Type B pancreatic cell (in vitro differentiated cells): ENCODE results near the gene PARD3. TPM values are rescaled to one million over a fixed set of nuclear protein-coding genes. Genes with fewer than 3 reads are reported as not detected.

Experiments
- DNase-seq: peaks from one replicate; pipeline ENCODE4 v3.0.0; 2021; ENCODE audit warnings: mixed read lengths; ENCODE audit not compliant: unreplicated experiment; ENCODE audit errors: extremely low spot score
- H3K27ac Mint-ChIP-seq: 2 replicates; pipeline ENCODE4 v1.8.0; 2021; ENCODE audit warnings: mild to moderate bottlenecking, mixed read lengths
- H3K27me3 Mint-ChIP-seq: 2 replicates; pipeline ENCODE4 v1.8.0; 2021; ENCODE audit warnings: mixed read lengths
- H3K36me3 Mint-ChIP-seq: 2 replicates; pipeline ENCODE4 v1.8.0; 2021; ENCODE audit warnings: mixed read lengths
- H3K4me1 Mint-ChIP-seq: one replicate; pipeline ENCODE4 v1.8.0; 2021; ENCODE audit warnings: mixed read lengths; ENCODE audit not compliant: unreplicated experiment
- H3K4me3 Mint-ChIP-seq: 2 replicates; pipeline ENCODE4 v1.8.0; 2021; ENCODE audit warnings: mild to moderate bottlenecking, mixed read lengths
- H3K9me3 Mint-ChIP-seq: 2 replicates; pipeline ENCODE4 v1.8.0; 2021; ENCODE audit warnings: mixed read lengths
- CTCF ChIP-seq: fragments of 200-600 bp; sonication (generic); conservative IDR thresholded peaks from 2 replicates; pipeline ENCODE4 v1.5.0; 2021; ENCODE audit warnings: antibody characterized with exemption, mild to moderate bottlenecking
- total RNA-seq: library from RNA; stranded (reverse); gene quantifications from 2 replicates; pipeline ENCODE4 v1.2.1, GENCODE V29; 2021; ENCODE audit warnings: low replicate concordance

PARD3 gene
- total RNA-seq, 1 donor from 2014 or later: 52.3 TPM

GRCh38 chr10:34091635-34092195, 723.4 kb downstream of the PARD3 start:
- H3K36me3 Mint-ChIP-seq: no peaks in the 10 kb centered on the region
- no peak for TF ChIP-seq CTCF
- DNase-seq: no peak
- no peak overlapping the region for H3K27ac Mint-ChIP-seq
- H3K4me3 Mint-ChIP-seq: no peak overlapping the region
- H3K27me3 Mint-ChIP-seq: no peaks in the 10 kb centered on the region
- H3K9me3 Mint-ChIP-seq: peaks cover 17% of the 10 kb centered on the region
- no peaks in the 10 kb centered on the region for H3K4me1 Mint-ChIP-seq

- TF ChIP-seq CTCF: no peak
- peaks cover 8% of the 10 kb centered on the region for H3K9me3 Mint-ChIP-seq
Measured at GRCh38 chr10:34089253-34089652, 725.8 kb downstream of the PARD3 start.

GRCh38 chr10:34088208-34088794, 726.8 kb downstream of the PARD3 start:
- Mint-ChIP-seq H3K4me3 (no peak overlapping the region), H3K27ac (no peak overlapping the region), H3K9me3 (peaks cover 13% of the 10 kb centered on the region), H3K36me3 (peaks cover 3% of the 10 kb centered on the region), H3K4me1 (no peaks in the 10 kb centered on the region), H3K27me3 (no peaks in the 10 kb centered on the region)
- DNase-seq: no peak
- TF ChIP-seq CTCF: no peak

More at GRCh38 chr10:34089253-34089652, 725.8 kb downstream of the PARD3 start:
- H3K36me3 Mint-ChIP-seq: no peaks in the 10 kb centered on the region
- H3K4me3 Mint-ChIP-seq: no peak overlapping the region
- no peak for DNase-seq
- H3K27me3 Mint-ChIP-seq: no peaks in the 10 kb centered on the region
- no peak overlapping the region for H3K27ac Mint-ChIP-seq
- H3K4me1 Mint-ChIP-seq: no peaks in the 10 kb centered on the region

- no peak overlapping the region for H3K27ac Mint-ChIP-seq
- H3K4me3 Mint-ChIP-seq: no peak overlapping the region
- peaks cover 3% of the 10 kb centered on the region for H3K36me3 Mint-ChIP-seq
- no peak for DNase-seq
- TF ChIP-seq CTCF: no peak
- no peaks in the 10 kb centered on the region for H3K27me3 Mint-ChIP-seq
- peaks cover 5% of the 10 kb centered on the region for H3K9me3 Mint-ChIP-seq
- H3K4me1 Mint-ChIP-seq: no peaks in the 10 kb centered on the region
Measured at GRCh38 chr10:34087095-34087418, 728.0 kb downstream of the PARD3 start.

GRCh38 chr10:34083567-34083966, 731.5 kb downstream of the PARD3 start:
- H3K27me3 Mint-ChIP-seq: peaks cover 3% of the 10 kb centered on the region
- TF ChIP-seq CTCF: no peak
- peaks cover 3% of the 10 kb centered on the region for H3K36me3 Mint-ChIP-seq
- DNase-seq: no peak
- no peak overlapping the region for H3K27ac Mint-ChIP-seq
- peaks cover 5% of the 10 kb centered on the region for H3K9me3 Mint-ChIP-seq
- no peak overlapping the region for H3K4me3 Mint-ChIP-seq
- H3K4me1 Mint-ChIP-seq: no peaks in the 10 kb centered on the region
